Measurements from ENCODE around the gene BCL7C.

DNA sequence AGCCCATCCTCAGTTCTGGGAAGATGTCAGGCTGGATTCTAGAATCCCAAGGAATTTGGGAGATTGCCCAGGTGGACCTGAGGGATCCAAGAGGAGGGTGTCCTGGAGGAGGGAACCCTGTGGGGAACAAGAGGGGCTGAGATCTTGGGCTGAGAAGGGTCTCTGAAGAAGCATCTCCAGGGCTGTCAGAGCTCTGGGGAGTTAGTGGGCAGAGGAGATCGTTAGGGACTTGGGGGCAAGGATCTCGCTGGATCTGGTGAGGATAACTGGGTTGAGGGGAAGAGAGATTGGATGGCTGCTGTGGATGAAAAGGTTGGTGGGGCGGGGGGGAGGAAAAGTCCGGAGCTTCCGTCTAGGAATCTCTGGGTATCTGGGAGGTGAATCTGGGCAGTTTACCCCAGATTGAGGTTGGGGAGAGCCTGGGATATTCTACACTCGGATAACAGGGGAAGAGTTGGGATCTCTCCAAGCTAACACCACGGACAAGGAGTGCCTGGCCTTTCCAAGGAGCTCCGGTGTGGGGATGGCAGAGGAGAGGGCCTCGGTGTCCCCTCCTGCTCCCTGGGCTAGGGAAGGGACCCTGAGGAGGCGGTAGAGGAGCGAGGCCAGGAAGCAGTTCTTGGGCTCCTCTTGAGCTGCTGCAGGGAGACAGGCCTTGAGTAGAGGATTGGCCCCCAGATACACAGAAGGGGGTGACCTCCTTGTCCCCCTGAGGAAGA lies 31.2 kb upstream of the BCL7C start:
- TF ChIP-seq, protein P1, sequence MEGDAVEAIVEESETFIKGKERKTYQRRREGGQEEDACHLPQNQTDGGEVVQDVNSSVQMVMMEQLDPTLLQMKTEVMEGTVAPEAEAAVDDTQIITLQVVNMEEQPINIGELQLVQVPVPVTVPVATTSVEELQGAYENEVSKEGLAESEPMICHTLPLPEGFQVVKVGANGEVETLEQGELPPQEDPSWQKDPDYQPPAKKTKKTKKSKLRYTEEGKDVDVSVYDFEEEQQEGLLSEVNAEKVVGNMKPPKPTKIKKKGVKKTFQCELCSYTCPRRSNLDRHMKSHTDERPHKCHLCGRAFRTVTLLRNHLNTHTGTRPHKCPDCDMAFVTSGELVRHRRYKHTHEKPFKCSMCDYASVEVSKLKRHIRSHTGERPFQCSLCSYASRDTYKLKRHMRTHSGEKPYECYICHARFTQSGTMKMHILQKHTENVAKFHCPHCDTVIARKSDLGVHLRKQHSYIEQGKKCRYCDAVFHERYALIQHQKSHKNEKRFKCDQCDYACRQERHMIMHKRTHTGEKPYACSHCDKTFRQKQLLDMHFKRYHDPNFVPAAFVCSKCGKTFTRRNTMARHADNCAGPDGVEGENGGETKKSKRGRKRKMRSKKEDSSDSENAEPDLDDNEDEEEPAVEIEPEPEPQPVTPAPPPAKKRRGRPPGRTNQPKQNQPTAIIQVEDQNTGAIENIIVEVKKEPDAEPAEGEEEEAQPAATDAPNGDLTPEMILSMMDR (IDR thresholded peaks at IDR 0.05), result no peak
- no peak for TF ChIP-seq POLR2A (IDR thresholded peaks at IDR 0.05)

Measured in adrenal gland (tissue), 5 donors.